ENCODE results near the gene THBD.

GRCh38 chr20:23022849-23023248 is 26.6 kb downstream of the THBD start:
- TF ChIP-seq CTCF (IDR thresholded peaks at IDR 0.05 in 2 of 3, conservative IDR thresholded peaks at IDR 0.05 in 1 of 3; ENCODE audit: insufficient read depth in 2 of 3, low read depth in 1 of 3, low read length in 3 of 3) = no peak
- TF ChIP-seq ZNF143 (CRISPR knock-in tag; IDR thresholded peaks at IDR 0.05) = no peak
- no peak for TF ChIP-seq ESRRA (IDR thresholded peaks at IDR 0.05; ENCODE audit: borderline replicate concordance, low read depth)
- TF ChIP-seq NKRF (IDR thresholded peaks at IDR 0.05; ENCODE audit: borderline replicate concordance) = no peak
- TF ChIP-seq RNF2 (IDR thresholded peaks at IDR 0.05) = no peak
- TF ChIP-seq EZH2 (IDR thresholded peaks at IDR 0.05; ENCODE audit: borderline replicate concordance, low read depth, low read length) = no peak
- TF ChIP-seq ZNF444 (CRISPR knock-in tag; IDR thresholded peaks at IDR 0.05) = no peak
- no peak for TF ChIP-seq POLR2AphosphoS2 (IDR thresholded peaks at IDR 0.05; ENCODE audit: low read length)
- TF ChIP-seq CBX2 (IDR thresholded peaks at IDR 0.05; ENCODE audit: insufficient read depth, low read length, poor library complexity, severe bottlenecking) = no peak
- TF ChIP-seq REST (IDR thresholded peaks at IDR 0.05; ENCODE audit: borderline replicate concordance) = no peak
- TF ChIP-seq REST (CRISPR knock-in tag; IDR thresholded peaks at IDR 0.05; ENCODE audit: low read depth) = no peak
- no peak for TF ChIP-seq GABPA (tag; conservative IDR thresholded peaks at IDR 0.05; ENCODE audit: low read depth)
- no peak for TF ChIP-seq PHTF2 (CRISPR knock-in tag; IDR thresholded peaks at IDR 0.05)
- no peak for TF ChIP-seq FOSL1 (tag; conservative IDR thresholded peaks at IDR 0.05)
- no peak for TF ChIP-seq USF2 (CRISPR knock-in tag; IDR thresholded peaks at IDR 0.05)
